Neural cell (in vitro differentiated cells): ENCODE results near the gene MAGI2. TPM values are rescaled to one million over a fixed set of nuclear protein-coding genes. Genes with fewer than 3 reads are reported as not detected.

ENCODE experiments used
- H2AFZ ChIP-seq: fragments of 200-600, 300-800 bp; sonication (generic), shearing (Covaris generic); 2 replicates; pipeline ENCODE4 v1.6.0; 2014; ENCODE audit warnings: low read depth, mild to moderate bottlenecking, antibody characterized with exemption, low read length, moderate library complexity
- H3F3A ChIP-seq: fragments of 200-600 bp; shearing (Covaris generic); 2 replicates; pipeline ENCODE4 v1.6.1; 2016; ENCODE audit warnings: mild to moderate bottlenecking, moderate library complexity, mixed read lengths, antibody characterized with exemption, low read length; ENCODE audit not compliant: insufficient read depth, poor library complexity, severe bottlenecking
- H3K27ac ChIP-seq: fragments of 200-600, 300-800 bp; sonication (generic), shearing (Covaris generic); 2 replicates; pipeline ENCODE4 v1.5.1; 2014; ENCODE audit warnings: mild to moderate bottlenecking, low read length, moderate library complexity
- H3K27me3 ChIP-seq: fragments of 300-800, 200-600 bp; sonication (generic), shearing (Covaris generic); 2 replicates; pipeline ENCODE4 v1.6.0; 2014; ENCODE audit warnings: mild to moderate bottlenecking, low read depth, low read length, moderate library complexity; ENCODE audit not compliant: insufficient read depth
- H3K36me3 ChIP-seq: fragments of 300-800, 200-600 bp; sonication (generic), shearing (Covaris generic); 2 replicates; pipeline ENCODE4 v1.5.1; 2014; ENCODE audit warnings: mild to moderate bottlenecking, antibody characterized with exemption, low read length, moderate library complexity; ENCODE audit not compliant: insufficient read depth
- H3K4me2 ChIP-seq: fragments of 300-800, 200-600 bp; sonication (generic), shearing (Covaris generic); 2 replicates; pipeline ENCODE4 v1.6.0; 2014; ENCODE audit warnings: mild to moderate bottlenecking, low read length
- H3K4me3 ChIP-seq: fragments of 300-800, 200-600 bp; sonication (generic), shearing (Covaris generic); 2 replicates; pipeline ENCODE4 v1.5.1; 2014; ENCODE audit warnings: mild to moderate bottlenecking, low read length, moderate library complexity
- H3K79me2 ChIP-seq: fragments of 200-600 bp; shearing (Covaris generic); replicated peaks from 2 replicates; pipeline ENCODE4 v1.6.0; 2014; ENCODE audit warnings: mild to moderate bottlenecking, low read length, moderate library complexity; ENCODE audit not compliant: insufficient read depth
- H3K9ac ChIP-seq: fragments of 300-800, 200-600 bp; sonication (generic), shearing (Covaris generic); 2 replicates; pipeline ENCODE4 v1.6.1; 2016; ENCODE audit warnings: mild to moderate bottlenecking, low read length, mixed read lengths
- H3K9me2 ChIP-seq: fragments of 200-600 bp; shearing (Covaris generic); 2 replicates; pipeline ENCODE4 v1.6.1; 2016; ENCODE audit warnings: mild to moderate bottlenecking, low read length, mixed read lengths; ENCODE audit not compliant: insufficient read depth
- H3K9me3 ChIP-seq: fragments of 200-600, 300-800 bp; sonication (generic), shearing (Covaris generic); 2 replicates; pipeline ENCODE4 v1.6.1; 2016; ENCODE audit warnings: mild to moderate bottlenecking, mixed run types, low read length, moderate library complexity, mixed read lengths
- H4K20me1 ChIP-seq: fragments of 200-600 bp; shearing (Covaris generic); 2 replicates; pipeline ENCODE4 v1.6.1; 2016; ENCODE audit warnings: mild to moderate bottlenecking, mixed run types; ENCODE audit not compliant: insufficient read depth
- EZH2 ChIP-seq: fragments of 200-600, 300-800 bp; shearing (Covaris generic), sonication (generic); IDR thresholded peaks from 2 replicates; pipeline ENCODE4 v1.6.1; 2014; ENCODE audit warnings: antibody characterized with exemption, low read length, borderline replicate concordance, mild to moderate bottlenecking; ENCODE audit not compliant: insufficient read depth, poor library complexity, severe bottlenecking
- MXI1 ChIP-seq: fragments of 450-650 bp; conservative IDR thresholded peaks from 2 replicates; pipeline ENCODE4 v1.6.1; 2014; ENCODE audit warnings: antibody characterized with exemption, mild to moderate bottlenecking; ENCODE audit not compliant: poor library complexity, severe bottlenecking
- POLR2AphosphoS5 ChIP-seq: IDR thresholded peaks from 2 replicates; pipeline ENCODE4 v1.6.1; 2012
- REST ChIP-seq: IDR thresholded peaks from 2 replicates; pipeline ENCODE4 v1.6.1; 2012; ENCODE audit warnings: borderline replicate concordance
- SMC3 ChIP-seq: fragments of 450-650 bp; conservative IDR thresholded peaks from 2 replicates; pipeline ENCODE4 v1.6.1; 2014; ENCODE audit warnings: antibody characterized with exemption, mild to moderate bottlenecking, moderate library complexity; ENCODE audit not compliant: poor library complexity
- TAF1 ChIP-seq: IDR thresholded peaks from 2 replicates; pipeline ENCODE4 v1.6.1; 2012; ENCODE audit warnings: low read depth
- polyA plus RNA-seq: library from polyadenylated mRNA; depleted of rRNA; stranded (reverse); fragments of >200 nt; gene quantifications from 2 replicates; pipeline ENCODE4 v1.2.3, GENCODE V29; 2014
- TF ChIP-seq, protein P1 (sequence below): fragments of 450-650 bp; IDR thresholded peaks from 2 replicates; pipeline ENCODE4 v1.5.1; 2014; ENCODE audit warnings: antibody characterized with exemption, mild to moderate bottlenecking, moderate library complexity; ENCODE audit not compliant: poor library complexity, severe bottlenecking

The MAGI2 gene
- polyA plus RNA-seq, 1 donor from 2014 or later, result 19.3 TPM

GRCh38 chr7:78213402-78213801 is 1240.1 kb downstream of the MAGI2 start:
- H3K36me3 ChIP-seq, result no peaks in the 10 kb centered on the region
- TF ChIP-seq, protein P1, sequence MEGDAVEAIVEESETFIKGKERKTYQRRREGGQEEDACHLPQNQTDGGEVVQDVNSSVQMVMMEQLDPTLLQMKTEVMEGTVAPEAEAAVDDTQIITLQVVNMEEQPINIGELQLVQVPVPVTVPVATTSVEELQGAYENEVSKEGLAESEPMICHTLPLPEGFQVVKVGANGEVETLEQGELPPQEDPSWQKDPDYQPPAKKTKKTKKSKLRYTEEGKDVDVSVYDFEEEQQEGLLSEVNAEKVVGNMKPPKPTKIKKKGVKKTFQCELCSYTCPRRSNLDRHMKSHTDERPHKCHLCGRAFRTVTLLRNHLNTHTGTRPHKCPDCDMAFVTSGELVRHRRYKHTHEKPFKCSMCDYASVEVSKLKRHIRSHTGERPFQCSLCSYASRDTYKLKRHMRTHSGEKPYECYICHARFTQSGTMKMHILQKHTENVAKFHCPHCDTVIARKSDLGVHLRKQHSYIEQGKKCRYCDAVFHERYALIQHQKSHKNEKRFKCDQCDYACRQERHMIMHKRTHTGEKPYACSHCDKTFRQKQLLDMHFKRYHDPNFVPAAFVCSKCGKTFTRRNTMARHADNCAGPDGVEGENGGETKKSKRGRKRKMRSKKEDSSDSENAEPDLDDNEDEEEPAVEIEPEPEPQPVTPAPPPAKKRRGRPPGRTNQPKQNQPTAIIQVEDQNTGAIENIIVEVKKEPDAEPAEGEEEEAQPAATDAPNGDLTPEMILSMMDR, result no peak
- no peaks in the 10 kb centered on the region for H3K27me3 ChIP-seq
- no peak overlapping the region for H3K4me2 ChIP-seq
- H3K9ac ChIP-seq, result no peak overlapping the region
- no peaks in the 10 kb centered on the region for H4K20me1 ChIP-seq
- no peaks in the 10 kb centered on the region for H3K9me2 ChIP-seq
- no peaks in the 10 kb centered on the region for H3K9me3 ChIP-seq
- no peak overlapping the region for H3K4me3 ChIP-seq
- H2AFZ ChIP-seq, result no peak overlapping the region
- no peak overlapping the region for H3K27ac ChIP-seq
- no peaks in the 10 kb centered on the region for H3K79me2 ChIP-seq
- H3F3A ChIP-seq, result no peaks in the 10 kb centered on the region

GRCh38 chr7:78212476-78213060 is 1240.9 kb downstream of the MAGI2 start:
- Histone ChIP-seq H3K36me3 (no peaks in the 10 kb centered on the region), H3K27me3 (no peaks in the 10 kb centered on the region), H3K4me3 (no peak overlapping the region), H2AFZ (no peak overlapping the region), H3K27ac (no peak overlapping the region), H3K9me3 (no peaks in the 10 kb centered on the region), H3K79me2 (no peaks in the 10 kb centered on the region), H3K9ac (no peak overlapping the region), H3K4me2 (no peak overlapping the region), H3F3A (no peaks in the 10 kb centered on the region), H3K9me2 (no peaks in the 10 kb centered on the region), H4K20me1 (no peaks in the 10 kb centered on the region)
- TF ChIP-seq, protein P1, result no peak
- TF ChIP-seq SMC3, result no peak
- TF ChIP-seq POLR2AphosphoS5, result no peak
- TF ChIP-seq REST, result no peak
- TF ChIP-seq EZH2, result no peak
- TF ChIP-seq TAF1, result no peak
- no peak for TF ChIP-seq MXI1
